ENCODE data around the gene AHCTF1. TPM values are rescaled to one million over a fixed set of nuclear protein-coding genes. Genes with fewer than 3 reads are reported as not detected.

AHCTF1 gene
- total RNA-seq, 1 experiment from 2014 or later, result 30.1 TPM

Small RNA genes within 50 kb of the gene (small RNA-seq; reads per million reads assigned to genes)
- gene AC113174.1 (not detected), gene RF00402 (not detected)

Other genes starting within 250 kb of the AHCTF1 start
- gene SCCPDH, start 207.5 kb downstream of the AHCTF1 start, total RNA-seq (2014; rRNA removed; shearing (Covaris generic)), result 30.8 and 36.7 TPM in 2 replicates
- 5.7 and 10.9 TPM in 2 replicates for gene ZNF695, start 76.1 kb upstream of the AHCTF1 start, total RNA-seq (2014; rRNA removed; shearing (Covaris generic))
- gene ZNF670, start 146.9 kb upstream of the AHCTF1 start, total RNA-seq (2014; rRNA removed; shearing (Covaris generic)), result 3.3 and 3.6 TPM in 2 replicates
- 6.6 and 8.5 TPM in 2 replicates for gene ZNF669, start 172.4 kb upstream of the AHCTF1 start, total RNA-seq (2014; rRNA removed; shearing (Covaris generic))
- 19.6 and 23.6 TPM in 2 replicates for gene ZNF124, start 240.1 kb upstream of the AHCTF1 start, total RNA-seq (2014; rRNA removed; shearing (Covaris generic))